Endothelial cell of umbilical vein (primary cell): ENCODE data around the gene B4GALNT4. TPM values are rescaled to one million over a fixed set of nuclear protein-coding genes. Genes with fewer than 3 reads are reported as not detected.

ENCODE experiments used
- BruUV-seq: library from RNA; stranded (reverse); fragments of 400-500 nt; replicated peaks from 2 replicates; lab custom pipeline; 2021; lab: Mats Ljungman, UMichigan
- CTCF ChIA-PET: fragments of 300-600, 350-600 bp; sonication (Branson Sonifier 250); formaldehyde crosslinking; loops from one replicate; lab custom pipeline; 2021; ENCODE audit warnings: antibody characterized with exemption, inconsistent platforms; lab: Charles Lee
- POLR2A ChIA-PET: fragments of 300-600, 350-600 bp; sonication (Branson Sonifier 250); formaldehyde crosslinking; loops from one replicate; lab custom pipeline; 2021; ENCODE audit warnings: antibody characterized with exemption, inconsistent platforms; lab: Charles Lee
- DNase-seq: peaks from one replicate; pipeline ENCODE4 v3.0.0-alpha.2; 2011; ENCODE audit warnings: low read depth, low spot score
- FAIRE-seq: peaks from 2 replicates; lab custom pipeline; 2011; peaks lifted over from hg19 to GRCh38; lab: Jason Lieb, UNC
- H2AFZ ChIP-seq: 2 replicates; pipeline ENCODE4 v1.6.0; 2012; ENCODE audit warnings: low read depth, low read length, control low read depth, inconsistent platforms
- H3K27ac ChIP-seq: 2 replicates; pipeline ENCODE4 v1.5.1; 2011; ENCODE audit warnings: low read depth, mild to moderate bottlenecking, control low read depth, low read length, moderate library complexity; ENCODE audit not compliant: insufficient read depth
- H3K27me3 ChIP-seq, 2 experiments: 2 replicates each; pipeline versions ENCODE4 v1.6.0 to v1.6.1; 2011; ENCODE audit warnings: low read length in 2 of 2, mixed read lengths in 1 of 2; ENCODE audit not compliant: control insufficient read depth in 2 of 2, insufficient read depth in 2 of 2
- H3K36me3 ChIP-seq, 2 experiments: 2 replicates in 1 of 2; 3 replicates in 1 of 2; pipeline ENCODE4 v1.5.1; 2011; ENCODE audit warnings: low read length in 2 of 2, mild to moderate bottlenecking in 1 of 2, moderate library complexity in 1 of 2; ENCODE audit not compliant: control insufficient read depth in 2 of 2, insufficient read depth in 2 of 2; ENCODE audit errors: extremely low read depth in 1 of 2
- H3K4me1 ChIP-seq: 3 replicates; pipeline ENCODE4 v1.5.1; 2011; ENCODE audit warnings: mild to moderate bottlenecking, low read length; ENCODE audit not compliant: control insufficient read depth, insufficient read depth; ENCODE audit errors: extremely low read depth
- H3K4me2 ChIP-seq: 2 replicates; pipeline ENCODE4 v1.6.1; 2011; ENCODE audit warnings: low read length, control low read depth, mixed read lengths; ENCODE audit not compliant: insufficient read depth
- H3K4me3 ChIP-seq, 3 experiments: fragments of 200-600 bp in 1 of 3; sonication (generic), shearing (Covaris generic) in 1 of 3; replicated peaks in 1 of 3; 2 replicates each; pipeline ENCODE4 v1.5.1; 2011 to 2016; ENCODE audit warnings: control low read depth in 3 of 3, low read length in 3 of 3, mild to moderate bottlenecking in 2 of 3, inconsistent platforms in 1 of 3, low read depth in 1 of 3, moderate library complexity in 1 of 3; ENCODE audit not compliant: insufficient read depth in 1 of 3
- H3K79me2 ChIP-seq: 2 replicates; pipeline ENCODE4 v1.6.0; 2012; ENCODE audit warnings: low read length, inconsistent platforms; ENCODE audit not compliant: control insufficient read depth, insufficient read depth
- H3K9ac ChIP-seq: replicated peaks from 2 replicates; pipeline ENCODE3; 2011; ENCODE audit warnings: low read length, control low read depth; ENCODE audit not compliant: insufficient read depth; ENCODE audit errors: extremely low read depth
- H3K9me1 ChIP-seq: replicated peaks from 3 replicates; pipeline ENCODE4 v1.6.0; 2011; ENCODE audit warnings: mild to moderate bottlenecking, low read length; ENCODE audit not compliant: control insufficient read depth, insufficient read depth; ENCODE audit errors: extremely low read depth
- H3K9me3 ChIP-seq: replicated peaks from 2 replicates; pipeline ENCODE4 v1.5.1; 2012; ENCODE audit warnings: low read length, inconsistent platforms; ENCODE audit not compliant: control insufficient read depth, insufficient read depth
- H4K20me1 ChIP-seq: replicated peaks from 2 replicates; pipeline ENCODE3; 2011; ENCODE audit warnings: mild to moderate bottlenecking, low read length; ENCODE audit not compliant: control insufficient read depth, insufficient read depth; ENCODE audit errors: extremely low read depth
- EZH2 ChIP-seq: IDR thresholded peaks from 2 replicates; pipeline ENCODE4 v1.6.1; 2012; ENCODE audit warnings: borderline replicate concordance, low read depth, mild to moderate bottlenecking, moderate library complexity, low read length, inconsistent platforms; ENCODE audit not compliant: severe bottlenecking
- FOS ChIP-seq: IDR thresholded peaks from 2 replicates; pipeline ENCODE4 v1.6.1; 2011; ENCODE audit warnings: mild to moderate bottlenecking, low read length, moderate library complexity, borderline replicate concordance; ENCODE audit not compliant: insufficient read depth
- GATA2 ChIP-seq: IDR thresholded peaks from 2 replicates; pipeline ENCODE4 v1.7.0; 2011; ENCODE audit warnings: low read depth, mild to moderate bottlenecking, moderate library complexity, mixed read lengths, low read length; ENCODE audit not compliant: insufficient read length, insufficient read depth
- JUN ChIP-seq: IDR thresholded peaks from 2 replicates; pipeline ENCODE4 v1.6.1; 2011; ENCODE audit warnings: borderline replicate concordance, low read depth; ENCODE audit not compliant: insufficient read length, insufficient read depth
- MYC ChIP-seq: IDR thresholded peaks from one replicate; pipeline ENCODE4 v1.6.1; 2011; ENCODE audit warnings: mild to moderate bottlenecking, low read depth, low read length
- POLR2A ChIP-seq: IDR thresholded peaks from 2 replicates; pipeline ENCODE4 v1.6.1; 2012; ENCODE audit warnings: low read depth, mild to moderate bottlenecking, control low read depth, low read length
- POLR2AphosphoS5 ChIP-seq: IDR thresholded peaks from 2 replicates; pipeline ENCODE4 v1.6.1; 2012; ENCODE audit warnings: low read depth, mild to moderate bottlenecking, control low read depth, low read length, moderate library complexity; ENCODE audit not compliant: insufficient read depth
- dilution Hi-C: fragments of 300-500 bp; cut with MboI; formaldehyde crosslinking; loops from one replicate; pipeline ENCODE4 v1.15.0; 2019; ENCODE audit warnings: low sequenced_read_pairs; ENCODE audit not compliant: extremely low pct_ligation_motif_present
- intact Hi-C: fragments of 100-400 bp; cut with micrococcal nuclease; formaldehyde crosslinking; loops from one replicate; pipeline ENCODE4 v1.10.0; 2022
- polyA plus RNA-seq, 4 experiments: library from polyadenylated mRNA; depleted of rRNA in 3 of 4; stranded (reverse) in 3 of 4; unstranded in 1 of 4; fragments of >200 nt; gene quantifications; 2 replicates each; pipeline versions ENCODE4 v1.2.1 to v1.2.3, GENCODE V29; 2011 to 2012; ENCODE audit warnings: missing spikeins in 1 of 4
- total RNA-seq: library from RNA; stranded (reverse); gene quantifications from 2 replicates; pipeline ENCODE4 v1.2.3, GENCODE V29; 2021
- TF ChIP-seq, protein P1 (sequence below), 2 donors: IDR thresholded peaks; 1 replicate in 1 of 2; 2 replicates in 1 of 2; pipeline ENCODE4 v1.5.1; 2011; ENCODE audit warnings: low read length in 2 of 2, mild to moderate bottlenecking in 2 of 2, moderate library complexity in 2 of 2, control low read depth in 1 of 2, inconsistent platforms in 1 of 2, low read depth in 1 of 2; ENCODE audit not compliant: insufficient read depth in 1 of 2; ENCODE audit errors: extremely low read depth in 1 of 2
- TF ChIP-seq, protein P2 (sequence below): IDR thresholded peaks from 2 replicates; pipeline ENCODE4 v1.6.1; 2011; ENCODE audit not compliant: insufficient read depth, insufficient read length

The B4GALNT4 gene
- total and polyA plus RNA-seq, 2 donors (not counting 3 experiments of a cell fraction or from before 2014, with no cell fraction given): 9.2 to 9.6 TPM

DNA sequence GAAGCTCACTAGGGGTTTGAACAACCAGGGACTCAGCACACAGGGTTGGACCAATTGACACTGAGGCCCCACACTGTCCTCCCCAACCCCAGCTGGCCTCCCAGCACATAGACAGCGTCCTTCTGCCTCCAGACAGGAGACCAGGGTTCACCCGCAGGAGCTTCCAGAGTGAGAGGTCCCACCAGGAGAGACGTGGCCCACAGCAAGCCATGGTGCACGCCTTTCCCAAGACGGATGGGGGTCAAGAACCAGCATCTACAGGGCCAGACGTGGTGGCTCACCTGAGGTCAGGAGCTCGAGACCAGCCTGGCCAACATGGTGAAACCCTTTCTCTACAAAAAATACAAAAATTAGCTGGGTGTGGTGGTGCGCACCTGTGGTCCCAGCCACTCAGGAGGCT lies 57.6 kb downstream of the B4GALNT4 start:
- H3K27ac ChIP-seq: no peak overlapping the region
- no peak overlapping the region for H3K4me2 ChIP-seq
- TF ChIP-seq MYC (no peak), GATA2 (no peak), JUN (no peak), POLR2A (no peak), FOS (no peak), EZH2 (no peak), POLR2AphosphoS5 (no peak)
- TF ChIP-seq, protein P1, sequence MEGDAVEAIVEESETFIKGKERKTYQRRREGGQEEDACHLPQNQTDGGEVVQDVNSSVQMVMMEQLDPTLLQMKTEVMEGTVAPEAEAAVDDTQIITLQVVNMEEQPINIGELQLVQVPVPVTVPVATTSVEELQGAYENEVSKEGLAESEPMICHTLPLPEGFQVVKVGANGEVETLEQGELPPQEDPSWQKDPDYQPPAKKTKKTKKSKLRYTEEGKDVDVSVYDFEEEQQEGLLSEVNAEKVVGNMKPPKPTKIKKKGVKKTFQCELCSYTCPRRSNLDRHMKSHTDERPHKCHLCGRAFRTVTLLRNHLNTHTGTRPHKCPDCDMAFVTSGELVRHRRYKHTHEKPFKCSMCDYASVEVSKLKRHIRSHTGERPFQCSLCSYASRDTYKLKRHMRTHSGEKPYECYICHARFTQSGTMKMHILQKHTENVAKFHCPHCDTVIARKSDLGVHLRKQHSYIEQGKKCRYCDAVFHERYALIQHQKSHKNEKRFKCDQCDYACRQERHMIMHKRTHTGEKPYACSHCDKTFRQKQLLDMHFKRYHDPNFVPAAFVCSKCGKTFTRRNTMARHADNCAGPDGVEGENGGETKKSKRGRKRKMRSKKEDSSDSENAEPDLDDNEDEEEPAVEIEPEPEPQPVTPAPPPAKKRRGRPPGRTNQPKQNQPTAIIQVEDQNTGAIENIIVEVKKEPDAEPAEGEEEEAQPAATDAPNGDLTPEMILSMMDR (IDR thresholded peaks at IDR 0.05; ENCODE audit: extremely low read depth in 1 of 2, insufficient read depth in 1 of 2, low read depth in 1 of 2, low read length in 2 of 2): no peak
- TF ChIP-seq, protein P2, sequence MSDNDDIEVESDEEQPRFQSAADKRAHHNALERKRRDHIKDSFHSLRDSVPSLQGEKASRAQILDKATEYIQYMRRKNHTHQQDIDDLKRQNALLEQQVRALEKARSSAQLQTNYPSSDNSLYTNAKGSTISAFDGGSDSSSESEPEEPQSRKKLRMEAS: no peak
- no peaks in the 10 kb centered on the region for H3K36me3 ChIP-seq
- intact Hi-C loops (no loop called here), dilution Hi-C loops (no loop called here)
- peaks cover 7 to 14% of the 10 kb centered on the region in 2 experiments for H3K27me3 ChIP-seq
- POLR2A ChIA-PET: interaction anchor here (1.2 kb wide), 1 partner anchor 10 kb away, joined by 3 read pairs; no protein-coding TSS in a partner anchor
- CTCF ChIA-PET: interaction anchor here (3.1 kb wide), 1 partner anchor 22 kb away, joined by 18 read pairs; no protein-coding TSS in a partner anchor
- H4K20me1 ChIP-seq: no peaks in the 10 kb centered on the region
- no peaks in the 10 kb centered on the region for H3K79me2 ChIP-seq
- H2AFZ ChIP-seq: no peak overlapping the region
- no peak for DNase-seq
- no peak for FAIRE-seq
- no peaks in the 10 kb centered on the region for H3K9me3 ChIP-seq
- no peaks in the 10 kb centered on the region for H3K9me1 ChIP-seq
- H3K4me1 ChIP-seq: no peaks in the 10 kb centered on the region
- H3K4me3 ChIP-seq: no peak overlapping the region
- H3K9ac ChIP-seq: no peak overlapping the region
- no TSS peak for BruUV-seq
